ENCODE data around the gene GMPPB.

DNA sequence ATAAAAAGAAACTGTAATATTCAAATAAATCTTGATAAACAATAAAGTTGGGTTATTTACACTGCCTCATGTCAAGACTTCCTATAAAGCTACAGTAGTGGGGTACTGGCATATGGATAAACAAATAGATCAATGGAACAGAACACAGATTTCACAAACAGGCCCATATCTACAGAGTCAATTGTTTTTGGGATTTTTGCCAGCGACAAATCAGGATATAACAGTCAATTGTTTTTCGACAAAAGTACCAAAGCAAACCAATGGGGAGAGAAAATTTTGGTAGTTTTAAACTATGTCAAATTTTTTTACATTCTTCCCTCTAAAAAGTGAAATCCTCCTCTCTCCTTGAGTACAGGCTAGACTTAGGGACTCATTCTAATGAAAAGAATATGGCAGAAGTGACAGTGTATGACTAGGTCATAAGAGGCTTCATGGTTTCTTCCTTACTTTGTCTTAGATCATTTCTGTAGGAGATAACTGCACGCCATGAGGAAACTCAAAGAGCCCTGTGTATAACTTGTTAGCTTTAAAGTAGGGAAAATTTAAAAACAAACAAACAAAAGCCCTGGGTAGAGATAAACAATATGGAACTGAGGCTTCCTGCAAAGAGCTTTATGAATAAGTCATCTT lies 45.6 kb upstream of the GMPPB start:
- TF ChIP-seq, protein P1, sequence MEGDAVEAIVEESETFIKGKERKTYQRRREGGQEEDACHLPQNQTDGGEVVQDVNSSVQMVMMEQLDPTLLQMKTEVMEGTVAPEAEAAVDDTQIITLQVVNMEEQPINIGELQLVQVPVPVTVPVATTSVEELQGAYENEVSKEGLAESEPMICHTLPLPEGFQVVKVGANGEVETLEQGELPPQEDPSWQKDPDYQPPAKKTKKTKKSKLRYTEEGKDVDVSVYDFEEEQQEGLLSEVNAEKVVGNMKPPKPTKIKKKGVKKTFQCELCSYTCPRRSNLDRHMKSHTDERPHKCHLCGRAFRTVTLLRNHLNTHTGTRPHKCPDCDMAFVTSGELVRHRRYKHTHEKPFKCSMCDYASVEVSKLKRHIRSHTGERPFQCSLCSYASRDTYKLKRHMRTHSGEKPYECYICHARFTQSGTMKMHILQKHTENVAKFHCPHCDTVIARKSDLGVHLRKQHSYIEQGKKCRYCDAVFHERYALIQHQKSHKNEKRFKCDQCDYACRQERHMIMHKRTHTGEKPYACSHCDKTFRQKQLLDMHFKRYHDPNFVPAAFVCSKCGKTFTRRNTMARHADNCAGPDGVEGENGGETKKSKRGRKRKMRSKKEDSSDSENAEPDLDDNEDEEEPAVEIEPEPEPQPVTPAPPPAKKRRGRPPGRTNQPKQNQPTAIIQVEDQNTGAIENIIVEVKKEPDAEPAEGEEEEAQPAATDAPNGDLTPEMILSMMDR (IDR thresholded peaks at IDR 0.05), result no peak
- no peak for TF ChIP-seq POLR2A (IDR thresholded peaks at IDR 0.05)
- no peak for TF ChIP-seq POLR2AphosphoS5 (IDR thresholded peaks at IDR 0.05)

Measured in sigmoid colon (tissue), 4 donors.